HS-5 (cell line): ENCODE results near the gene RUNX1.

ENCODE experiments used
- DNase-seq: peaks from one replicate; pipeline ENCODE4 v3.0.0-alpha.2; 2012; ENCODE audit warnings: low read depth

Gene RUNX1

GRCh38 chr21:34992736-34993398, 56.2 kb downstream of the RUNX1 start:
- no peak for DNase-seq

- no peak for DNase-seq
Measured at GRCh38 chr21:34992180-34992579, 56.9 kb downstream of the RUNX1 start.

- no peak for DNase-seq
Measured at GRCh38 chr21:34991366-34991957, 57.6 kb downstream of the RUNX1 start.

- DNase-seq = no peak
Measured at GRCh38 chr21:34990842-34991241, 58.3 kb downstream of the RUNX1 start.

GRCh38 chr21:34989337-34990151, 59.6 kb downstream of the RUNX1 start:
- DNase-seq = no peak

- no peak for DNase-seq
Measured at GRCh38 chr21:34988625-34989024, 60.5 kb downstream of the RUNX1 start.

GRCh38 chr21:34988139-34988538, 61.0 kb downstream of the RUNX1 start:
- DNase-seq = no peak

- DNase-seq = no peak
Measured at GRCh38 chr21:34987501-34988072, 61.5 kb downstream of the RUNX1 start.

- no peak for DNase-seq
Measured at GRCh38 chr21:34986561-34987500, 62.3 kb downstream of the RUNX1 start.

GRCh38 chr21:34984356-34985058, 64.6 kb downstream of the RUNX1 start:
- no peak for DNase-seq

GRCh38 chr21:34983680-34984086, 65.4 kb downstream of the RUNX1 start:
- DNase-seq = no peak

- DNase-seq = no peak
Measured at GRCh38 chr21:34981791-34982190, 67.3 kb downstream of the RUNX1 start.

GRCh38 chr21:34980423-34981115, 68.5 kb downstream of the RUNX1 start:
- DNase-seq = no peak

GRCh38 chr21:34979383-34979782, 69.7 kb downstream of the RUNX1 start:
- no peak for DNase-seq

- DNase-seq = no peak
Measured at GRCh38 chr21:34977333-34977732, 71.8 kb downstream of the RUNX1 start.

- DNase-seq = no peak
Measured at GRCh38 chr21:34974162-34974981, 74.7 kb downstream of the RUNX1 start.

GRCh38 chr21:34973685-34974084, 75.4 kb downstream of the RUNX1 start:
- no peak for DNase-seq

GRCh38 chr21:34971656-34972055, 77.4 kb downstream of the RUNX1 start:
- DNase-seq = no peak

GRCh38 chr21:34970566-34970965, 78.5 kb downstream of the RUNX1 start:
- no peak for DNase-seq

- no peak for DNase-seq
Measured at GRCh38 chr21:34970167-34970500, 79.0 kb downstream of the RUNX1 start.
